GM13977 (cell line): ENCODE results near the gene SLC25A42.
"Not testable (repeated sequence)": the region's sequence is repeated elsewhere in the genome, so short reads cannot be mapped to it uniquely, and the experiment has no call there.

Source experiments
- DNase-seq: peaks from one replicate; pipeline ENCODE4 v3.0.0; 2012; ENCODE audit warnings: low spot score
- CTCF ChIP-seq: IDR thresholded peaks from 2 replicates; pipeline ENCODE4 v1.5.1; 2012; ENCODE audit warnings: mild to moderate bottlenecking, control low read depth; ENCODE audit not compliant: insufficient read depth; ENCODE audit errors: extremely low read depth, missing control alignments
- in situ Hi-C: fragments of 300-500 bp; cut with MboI; formaldehyde crosslinking; loops from one replicate; pipeline ENCODE4 v1.12.0; 2022; ENCODE audit warnings: low sequenced_read_pairs, low pct_unique_long_range_greater_than_20kb, mixed read lengths, inconsistent platforms; ENCODE audit not compliant: unreplicated experiment

SLC25A42 gene

DNA sequence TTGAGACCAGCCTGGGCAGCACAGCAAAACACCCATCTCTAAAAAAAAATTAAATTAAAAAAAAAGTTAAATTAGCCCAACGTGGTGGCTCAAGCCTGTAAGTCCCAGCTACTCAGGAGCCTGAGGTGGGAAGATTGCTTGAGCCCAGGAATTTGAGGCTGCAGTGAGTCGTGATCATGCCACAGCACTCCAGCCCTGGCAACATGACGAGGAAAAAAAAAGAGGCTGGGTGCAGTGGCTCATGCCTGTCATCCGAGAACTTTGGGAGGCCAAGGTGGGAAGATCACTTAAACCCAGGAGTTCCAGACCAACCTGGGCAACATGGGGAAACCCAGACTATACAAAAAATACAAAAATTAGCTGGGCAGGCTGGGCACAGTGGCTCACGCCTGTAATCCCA, 76.7 kb downstream of the SLC25A42 start:
- no peak for TF ChIP-seq CTCF
- DNase-seq, result no peak
- in situ Hi-C loops, result no loop called here

- no peak for TF ChIP-seq CTCF
- DNase-seq, result no peak
- in situ Hi-C loops, result no loop called here
These were observed 78.6 kb downstream of the SLC25A42 start for GRCh38 chr19:19142347-19142746.

DNA sequence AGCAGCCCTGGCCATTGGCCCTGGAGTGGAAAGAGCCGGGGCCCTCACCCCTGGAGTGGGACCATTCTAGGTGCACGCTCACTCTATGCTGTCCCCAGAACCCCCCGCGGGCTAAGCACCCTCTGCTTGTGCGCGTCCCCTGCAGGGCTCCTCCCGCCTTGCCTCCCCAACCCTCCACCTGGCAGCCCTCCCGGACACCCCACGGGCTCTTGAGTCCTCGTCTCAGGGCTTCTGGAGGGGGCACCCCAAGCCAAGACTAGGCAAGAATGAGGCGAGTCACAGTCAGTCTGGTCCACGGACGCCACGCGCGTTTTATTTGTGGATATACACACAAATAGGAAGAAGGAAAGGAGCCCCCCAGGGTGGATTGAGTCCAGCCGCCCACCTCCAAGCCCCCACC, 81.5 kb downstream of the SLC25A42 start:
- DNase-seq, result no peak
- no peak for TF ChIP-seq CTCF
- in situ Hi-C loops, result no loop called here

DNA sequence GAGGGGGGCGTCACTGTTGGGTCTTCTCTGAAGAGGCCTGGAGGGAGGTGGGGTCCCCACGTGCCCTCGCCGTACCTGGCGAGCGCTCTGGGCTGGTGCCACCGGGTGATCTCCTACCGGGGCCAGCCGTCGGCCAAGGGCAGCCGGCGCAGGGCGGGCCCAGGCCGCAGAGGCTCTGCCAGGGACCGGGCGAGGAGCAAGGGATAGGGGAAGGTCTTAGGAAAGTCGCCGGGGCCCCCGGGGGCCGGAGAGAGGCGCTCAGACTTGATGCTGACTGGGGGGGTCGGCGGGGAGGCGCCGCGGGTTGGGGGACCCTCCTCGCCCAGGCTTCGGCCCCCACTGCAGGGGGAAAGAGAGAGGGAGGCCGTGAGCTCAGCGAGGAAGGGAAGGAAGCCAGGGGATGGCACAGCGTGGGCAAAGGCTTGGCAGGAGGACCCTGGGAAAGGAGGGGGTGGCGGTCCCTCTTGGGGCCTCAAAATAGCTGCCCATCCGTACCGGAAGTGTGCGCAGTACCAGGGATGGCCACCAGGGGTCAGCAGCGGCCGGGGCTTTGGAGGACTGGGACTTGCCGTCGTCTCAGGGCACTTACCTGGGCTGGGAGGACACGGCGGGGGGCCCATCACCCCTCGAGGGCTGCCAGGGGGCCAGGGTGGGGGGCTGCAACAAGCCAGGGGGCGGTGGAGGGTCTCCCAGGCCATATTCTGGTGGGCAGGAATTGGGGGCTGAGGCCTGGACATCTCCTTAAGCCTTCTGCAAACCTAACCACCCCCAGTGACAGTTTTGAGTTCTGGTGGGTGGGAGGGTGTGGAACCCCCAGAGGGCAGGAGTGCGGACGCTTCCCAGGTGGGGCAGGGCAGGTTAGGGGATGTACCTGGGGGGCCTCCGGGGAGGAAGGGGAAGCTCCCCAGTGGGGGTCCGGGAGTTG, 82.2 kb downstream of the SLC25A42 start:
- DNase-seq, result peak; percentile 89
- in situ Hi-C loops, result no loop called here
- TF ChIP-seq CTCF, result peak; percentile 95

DNA sequence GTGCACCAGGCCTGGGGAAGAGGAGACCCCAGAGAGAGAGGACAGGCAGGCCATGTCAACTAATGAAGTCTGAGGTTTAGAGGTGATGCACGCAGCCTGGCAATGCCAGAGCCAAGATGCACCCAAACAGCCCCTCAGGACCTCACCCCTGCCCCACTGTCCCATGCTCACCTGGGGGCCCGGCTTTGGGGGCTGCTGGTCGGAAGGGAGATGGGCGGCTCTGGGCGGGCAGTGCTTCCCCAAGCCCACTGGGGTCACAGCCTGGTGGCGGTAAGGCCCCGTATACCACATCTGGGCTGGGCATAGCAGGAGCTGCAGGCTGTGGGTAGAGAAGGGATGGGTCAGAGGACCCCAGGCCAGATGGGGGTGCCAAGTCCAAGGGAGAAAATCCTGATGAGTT, 83.1 kb downstream of the SLC25A42 start:
- no peak for DNase-seq
- in situ Hi-C loops, result no loop called here
- no peak for TF ChIP-seq CTCF

GRCh38 chr19:19147344-19147743, 83.5 kb downstream of the SLC25A42 start:
- DNase-seq, result no peak
- in situ Hi-C loops, result no loop called here
- no peak for TF ChIP-seq CTCF

- DNase-seq, in situ Hi-C loops: not testable (repeated sequence)
These were observed 84.7 kb downstream of the SLC25A42 start for GRCh38 chr19:19148504-19148903.
